Measurements from ENCODE around the gene PYGL.

Gene PYGL

GRCh38 chr14:50951032-50951431 lies 6.7 kb upstream of the PYGL start:
- Histone ChIP-seq H3K27ac (no peak overlapping the region), H3K4me3 (ENCODE audit: low read depth, low read length) (no peak overlapping the region), H3K36me3 (replicated peaks) (no peaks in the 10 kb centered on the region), H3K27me3 (replicated peaks) (no peaks in the 10 kb centered on the region)
- in situ Hi-C loops (cut with HindIII; ENCODE audit: low pct_ligation_motif_present, low sequenced_read_pairs) = no loop called here
- no peak for DNase-seq
- no peak for TF ChIP-seq CTCF (IDR thresholded peaks at IDR 0.05; ENCODE audit: low read depth, low read length, missing control alignments)

- no peak for DNase-seq
- H3K27me3 ChIP-seq (replicated peaks) = no peaks in the 10 kb centered on the region
- in situ Hi-C loops (cut with HindIII; ENCODE audit: low pct_ligation_motif_present, low sequenced_read_pairs) = no loop called here
- TF ChIP-seq CTCF (IDR thresholded peaks at IDR 0.05; ENCODE audit: low read depth, low read length, missing control alignments) = no peak
- H3K36me3 ChIP-seq (replicated peaks) = no peaks in the 10 kb centered on the region
- H3K4me3 ChIP-seq (ENCODE audit: low read depth, low read length) = no peak overlapping the region
- no peak overlapping the region for H3K27ac ChIP-seq
Measured at GRCh38 chr14:50948205-50948604, 3.9 kb upstream of the PYGL start.

GRCh38 chr14:50947446-50947845 lies 3.2 kb upstream of the PYGL start:
- H3K27ac ChIP-seq = no peak overlapping the region
- no peak for TF ChIP-seq CTCF (IDR thresholded peaks at IDR 0.05; ENCODE audit: low read depth, low read length, missing control alignments)
- no peak for DNase-seq
- no peaks in the 10 kb centered on the region for H3K27me3 ChIP-seq (replicated peaks)
- H3K4me3 ChIP-seq (ENCODE audit: low read depth, low read length) = no peak overlapping the region
- in situ Hi-C loops (cut with HindIII; ENCODE audit: low pct_ligation_motif_present, low sequenced_read_pairs) = no loop called here
- H3K36me3 ChIP-seq (replicated peaks) = no peaks in the 10 kb centered on the region

- no peak for DNase-seq
- H3K27ac ChIP-seq = no peak overlapping the region
- in situ Hi-C loops (cut with HindIII; ENCODE audit: low pct_ligation_motif_present, low sequenced_read_pairs) = no loop called here
- H3K27me3 ChIP-seq (replicated peaks) = no peaks in the 10 kb centered on the region
- H3K4me3 ChIP-seq (ENCODE audit: low read depth, low read length) = no peak overlapping the region
- TF ChIP-seq CTCF (IDR thresholded peaks at IDR 0.05; ENCODE audit: low read depth, low read length, missing control alignments) = no peak
- H3K36me3 ChIP-seq (replicated peaks) = no peaks in the 10 kb centered on the region
Measured at GRCh38 chr14:50946234-50946935, 2.1 kb upstream of the PYGL start.

- in situ Hi-C loops (cut with HindIII; ENCODE audit: low pct_ligation_motif_present, low sequenced_read_pairs) = no loop called here
- Histone ChIP-seq H3K27ac (peak overlapping the region; percentile 59), H3K36me3 (replicated peaks) (no peaks in the 10 kb centered on the region), H3K27me3 (replicated peaks) (no peaks in the 10 kb centered on the region), H3K4me3 (ENCODE audit: low read depth, low read length) (peak overlapping the region; percentile 80)
- TF ChIP-seq CTCF (IDR thresholded peaks at IDR 0.05; ENCODE audit: low read depth, low read length, missing control alignments) = no peak
- DNase-seq = no peak
Measured at GRCh38 chr14:50944647-50945413, 547 bp upstream of the PYGL start.
